HepG2 (cell line): ENCODE data around the gene PAPPA2.

Source experiments
- BRF2 ChIP-seq: sonication (generic); formaldehyde crosslinking; IDR thresholded peaks from 2 replicates; pipeline ENCODE4 v1.8.1; 2022; ENCODE audit warnings: mild to moderate bottlenecking, missing genetic modification reagents
- FOXK1 ChIP-seq: sonication (generic); formaldehyde crosslinking; IDR thresholded peaks from 2 replicates; pipeline ENCODE4 v1.4.0; 2020; ENCODE audit warnings: low read depth, missing genetic modification reagents, borderline replicate concordance
- HNF4A ChIP-seq: sonication (generic); formaldehyde crosslinking; IDR thresholded peaks from 2 replicates; pipeline ENCODE4 v1.4.0; 2020; ENCODE audit warnings: missing genetic modification reagents
- HNF4G ChIP-seq, 2 experiments: sonication (generic) in 1 of 2; formaldehyde crosslinking in 1 of 2; IDR thresholded peaks; 2 replicates each; pipeline versions ENCODE4 v1.4.0 to v1.6.1; 2011 to 2020; ENCODE audit warnings: borderline replicate concordance in 2 of 2, low read depth in 2 of 2, mild to moderate bottlenecking in 2 of 2, low read length in 1 of 2, missing genetic modification reagents in 1 of 2, moderate library complexity in 1 of 2
- HNRNPLL ChIP-seq: fragments of 200-400 bp; formaldehyde crosslinking; IDR thresholded peaks from 2 replicates; pipeline ENCODE4 v1.6.1; 2017; ENCODE audit warnings: mild to moderate bottlenecking, low read depth, low read length; ENCODE audit not compliant: poor library complexity, severe bottlenecking
- MXI1 ChIP-seq: IDR thresholded peaks from 3 replicates; pipeline ENCODE4 v1.6.1; 2012; ENCODE audit warnings: low read depth, low read length, inconsistent platforms, borderline replicate concordance
- NCOA2 ChIP-seq: sonication (generic); formaldehyde crosslinking; IDR thresholded peaks from 2 replicates; pipeline ENCODE4 v1.8.0; 2022; ENCODE audit warnings: inconsistent platforms
- POLR2A ChIP-seq, 2 experiments: IDR thresholded peaks; 2 replicates each; pipeline ENCODE4 v1.6.1; 2011; ENCODE audit warnings: low read depth in 2 of 2, low read length in 2 of 2, mild to moderate bottlenecking in 1 of 2, moderate library complexity in 1 of 2; ENCODE audit not compliant: insufficient read depth in 1 of 2
- STAG1 ChIP-seq: sonication (generic); formaldehyde crosslinking; IDR thresholded peaks from 2 replicates; pipeline ENCODE4 v1.4.0; 2020; ENCODE audit warnings: missing genetic modification reagents
- ZC3H4 ChIP-seq: sonication (generic); formaldehyde crosslinking; IDR thresholded peaks from 2 replicates; pipeline ENCODE4 v1.4.0; 2020; ENCODE audit warnings: missing genetic modification reagents, borderline replicate concordance
- ZNF225 ChIP-seq: sonication (generic); formaldehyde crosslinking; IDR thresholded peaks from 2 replicates; pipeline ENCODE4 v1.4.0; 2020; ENCODE audit warnings: mild to moderate bottlenecking, missing genetic modification reagents
- TF ChIP-seq, protein P1 (sequence below): sonication (generic); formaldehyde crosslinking; IDR thresholded peaks from 2 replicates; pipeline ENCODE4 v1.5.0; 2020; ENCODE audit warnings: mild to moderate bottlenecking, missing genetic modification reagents, moderate library complexity
- TF ChIP-seq, protein P2 (sequence below): IDR thresholded peaks from 2 replicates; pipeline ENCODE4 v1.6.1; 2016; ENCODE audit warnings: missing compliant biosample characterization, missing genetic modification reagents, borderline replicate concordance

DNA sequence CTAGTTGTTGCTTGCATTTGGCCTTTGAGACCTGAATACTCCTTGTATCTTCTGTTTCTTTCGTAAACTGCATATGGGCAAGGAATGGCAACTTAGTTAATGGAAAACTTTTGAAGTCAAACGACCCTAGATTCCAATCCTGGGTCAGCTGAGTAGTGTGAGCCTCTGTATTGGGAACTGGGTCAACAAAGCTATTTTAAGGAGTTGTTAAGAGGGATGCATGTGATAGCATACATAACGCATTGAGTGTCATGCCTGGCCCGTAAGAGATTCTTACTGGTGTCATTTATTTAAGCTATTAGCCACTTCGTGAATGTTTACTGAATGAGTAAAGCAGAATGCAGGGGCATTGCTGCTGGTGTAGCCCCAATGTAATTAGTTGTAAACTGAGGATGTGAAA, 340.1 kb downstream of the PAPPA2 start:
- no peak for TF ChIP-seq NCOA2 (CRISPR knock-in tag)
- no peak for TF ChIP-seq FOXK1 (CRISPR knock-in tag)
- TF ChIP-seq HNF4A, result no peak
- no peak for TF ChIP-seq STAG1
- no peak for TF ChIP-seq POLR2A (IDR thresholded peaks at IDR 0.05; ENCODE audit: insufficient read depth in 1 of 2, low read depth in 2 of 2, low read length in 2 of 2)
- TF ChIP-seq, protein P1, sequence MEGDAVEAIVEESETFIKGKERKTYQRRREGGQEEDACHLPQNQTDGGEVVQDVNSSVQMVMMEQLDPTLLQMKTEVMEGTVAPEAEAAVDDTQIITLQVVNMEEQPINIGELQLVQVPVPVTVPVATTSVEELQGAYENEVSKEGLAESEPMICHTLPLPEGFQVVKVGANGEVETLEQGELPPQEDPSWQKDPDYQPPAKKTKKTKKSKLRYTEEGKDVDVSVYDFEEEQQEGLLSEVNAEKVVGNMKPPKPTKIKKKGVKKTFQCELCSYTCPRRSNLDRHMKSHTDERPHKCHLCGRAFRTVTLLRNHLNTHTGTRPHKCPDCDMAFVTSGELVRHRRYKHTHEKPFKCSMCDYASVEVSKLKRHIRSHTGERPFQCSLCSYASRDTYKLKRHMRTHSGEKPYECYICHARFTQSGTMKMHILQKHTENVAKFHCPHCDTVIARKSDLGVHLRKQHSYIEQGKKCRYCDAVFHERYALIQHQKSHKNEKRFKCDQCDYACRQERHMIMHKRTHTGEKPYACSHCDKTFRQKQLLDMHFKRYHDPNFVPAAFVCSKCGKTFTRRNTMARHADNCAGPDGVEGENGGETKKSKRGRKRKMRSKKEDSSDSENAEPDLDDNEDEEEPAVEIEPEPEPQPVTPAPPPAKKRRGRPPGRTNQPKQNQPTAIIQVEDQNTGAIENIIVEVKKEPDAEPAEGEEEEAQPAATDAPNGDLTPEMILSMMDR (CRISPR knock-in tag), result no peak
- no peak for TF ChIP-seq HNRNPLL
- no peak for TF ChIP-seq BRF2 (CRISPR knock-in tag)
- TF ChIP-seq ZC3H4 (CRISPR knock-in tag), result no peak
- no peak for TF ChIP-seq HNF4G (IDR thresholded peaks at IDR 0.05; ENCODE audit: borderline replicate concordance, low read depth, low read length)
- TF ChIP-seq HNF4G (CRISPR knock-in tag; IDR thresholded peaks at IDR 0.05; ENCODE audit: borderline replicate concordance, low read depth), result no peak
- TF ChIP-seq MXI1, result no peak
- no peak for TF ChIP-seq ZNF225 (CRISPR knock-in tag)
- TF ChIP-seq, protein P2, sequence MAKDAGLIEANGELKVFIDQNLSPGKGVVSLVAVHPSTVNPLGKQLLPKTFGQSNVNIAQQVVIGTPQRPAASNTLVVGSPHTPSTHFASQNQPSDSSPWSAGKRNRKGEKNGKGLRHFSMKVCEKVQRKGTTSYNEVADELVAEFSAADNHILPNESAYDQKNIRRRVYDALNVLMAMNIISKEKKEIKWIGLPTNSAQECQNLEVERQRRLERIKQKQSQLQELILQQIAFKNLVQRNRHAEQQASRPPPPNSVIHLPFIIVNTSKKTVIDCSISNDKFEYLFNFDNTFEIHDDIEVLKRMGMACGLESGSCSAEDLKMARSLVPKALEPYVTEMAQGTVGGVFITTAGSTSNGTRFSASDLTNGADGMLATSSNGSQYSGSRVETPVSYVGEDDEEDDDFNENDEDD (CRISPR knock-in tag), result no peak
